ENCODE results near the gene MTARC2.

MTARC2 gene

DNA sequence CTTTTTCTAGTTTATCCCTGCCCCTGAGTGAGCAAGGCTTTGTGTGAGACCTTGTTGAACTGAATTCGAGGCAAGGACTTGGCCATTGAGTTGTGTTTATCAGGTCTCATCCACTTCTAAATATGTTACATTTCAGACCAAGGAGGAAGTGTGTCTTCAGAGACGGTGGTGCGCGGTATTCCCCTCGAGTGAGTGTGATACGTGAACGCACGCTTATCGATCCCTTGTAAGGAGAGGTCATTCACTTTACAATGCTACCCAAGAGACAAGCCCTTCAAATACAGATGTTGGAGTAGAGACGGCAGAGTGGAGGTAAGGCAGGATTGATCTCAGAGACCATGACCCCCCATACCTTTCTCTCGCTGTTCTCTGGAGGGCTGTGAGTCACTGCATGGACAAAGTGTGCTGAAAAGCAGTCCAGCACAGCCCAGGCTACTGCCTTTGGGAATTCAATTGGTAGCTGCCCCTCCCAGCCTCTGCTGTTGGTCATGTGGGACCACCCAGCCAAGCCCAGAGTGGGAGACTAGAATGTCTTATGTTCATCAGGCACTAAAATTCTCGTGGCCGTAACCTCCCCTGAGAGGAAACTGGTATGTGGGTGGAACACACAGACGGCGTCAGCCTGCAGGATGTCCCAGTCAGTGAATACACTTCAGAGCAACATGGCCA, 22.3 kb downstream of the MTARC2 start:
- no peak for DNase-seq

DNA sequence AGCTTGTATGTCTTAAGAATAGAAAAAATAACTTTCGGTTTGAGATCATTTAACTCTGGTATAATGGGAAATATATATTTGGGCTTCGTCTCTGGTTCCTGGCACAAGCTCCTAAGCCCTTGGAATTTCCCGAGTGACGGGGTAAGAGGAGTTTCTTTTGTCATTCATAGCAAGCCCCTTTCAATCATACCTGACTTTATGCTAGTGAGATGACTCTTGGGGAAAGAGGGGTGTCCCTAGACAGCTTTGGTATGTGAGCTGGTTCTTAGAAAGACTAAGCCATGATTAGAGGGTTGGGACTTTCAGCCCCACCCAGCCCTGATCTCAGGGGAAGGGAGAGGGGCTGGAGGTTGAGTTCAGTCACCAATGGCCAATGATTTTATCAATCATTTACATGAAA, 24.7 kb downstream of the MTARC2 start:
- no peak for DNase-seq

DNA sequence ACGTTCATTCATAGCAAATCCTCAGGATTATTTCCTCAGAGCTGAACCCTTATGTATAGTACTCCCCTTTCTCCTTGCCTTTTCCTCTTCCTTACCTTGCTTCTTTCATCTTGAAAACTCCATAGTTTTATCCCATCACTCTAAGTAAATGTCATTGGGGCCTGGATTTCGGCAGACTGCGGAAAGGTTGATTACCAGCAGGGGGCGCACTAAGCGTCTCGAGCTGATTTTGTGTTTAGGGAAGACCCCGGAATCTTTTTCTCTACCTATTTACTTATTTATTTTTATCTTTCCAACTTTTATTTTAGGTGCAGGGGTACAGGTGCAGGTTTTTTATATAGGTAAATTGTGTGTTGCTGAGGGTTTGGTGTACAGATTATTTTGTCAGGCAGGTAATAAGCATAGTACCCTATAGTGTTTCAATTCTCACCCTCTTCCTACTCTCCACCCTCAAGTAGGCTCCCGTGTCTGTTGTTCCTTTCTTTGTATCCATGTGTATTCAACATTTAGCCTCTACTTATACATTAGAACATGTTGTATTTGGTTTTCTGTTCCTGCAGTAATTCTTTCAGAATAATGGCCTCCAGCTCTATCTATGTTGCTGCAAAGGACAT, 27.2 kb downstream of the MTARC2 start:
- DNase-seq, result peak in 1 of 2 experiments; percentile 13

DNA sequence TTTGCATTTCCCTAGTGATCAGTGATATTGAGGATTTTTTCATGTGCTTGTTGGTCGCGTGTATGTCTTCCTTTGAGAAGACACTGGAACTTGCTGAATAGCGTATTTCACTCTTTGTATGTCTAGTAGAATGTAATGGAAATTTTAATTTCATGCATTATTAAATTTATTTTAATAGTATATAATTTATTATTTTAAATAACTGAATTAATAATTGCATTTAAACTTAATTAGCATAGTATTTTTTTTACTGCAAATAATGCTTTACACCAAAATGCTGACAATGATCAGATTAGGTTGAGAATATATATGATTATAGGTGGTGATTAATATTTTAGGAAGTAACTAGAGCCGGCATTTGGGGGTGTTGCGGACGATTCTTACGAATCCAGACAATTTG, 28.1 kb downstream of the MTARC2 start:
- DNase-seq, result no peak

DNA sequence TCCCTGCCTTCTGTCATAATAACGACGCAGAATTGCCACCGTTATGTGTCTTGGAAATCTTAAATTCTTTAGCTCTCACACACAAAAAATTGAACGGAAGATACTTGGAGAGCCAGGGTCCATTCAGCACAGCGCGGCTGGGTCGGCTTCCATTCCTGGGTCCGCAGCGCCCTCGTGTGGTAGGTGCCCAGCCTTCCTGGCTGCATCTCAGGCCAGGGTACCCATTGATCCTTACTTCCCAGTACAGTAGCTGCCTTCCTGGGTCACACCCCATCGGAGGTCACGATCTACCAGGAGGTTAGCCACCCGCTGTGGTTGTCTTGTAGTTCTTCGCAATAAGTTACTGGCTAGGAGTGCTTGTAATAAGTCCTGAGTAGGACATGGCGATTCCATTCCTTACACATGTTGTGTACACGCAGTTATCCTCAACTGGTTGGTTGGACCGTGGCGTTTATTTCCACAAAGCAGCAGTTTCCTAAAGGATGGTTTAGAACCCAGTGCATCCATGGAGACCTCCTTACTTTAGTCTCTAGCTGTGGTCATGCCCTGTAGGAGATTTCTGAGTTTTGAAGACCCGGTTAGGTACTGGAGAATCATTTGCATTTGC, 28.7 kb downstream of the MTARC2 start:
- DNase-seq, result peak; percentile 57 to 58

DNA sequence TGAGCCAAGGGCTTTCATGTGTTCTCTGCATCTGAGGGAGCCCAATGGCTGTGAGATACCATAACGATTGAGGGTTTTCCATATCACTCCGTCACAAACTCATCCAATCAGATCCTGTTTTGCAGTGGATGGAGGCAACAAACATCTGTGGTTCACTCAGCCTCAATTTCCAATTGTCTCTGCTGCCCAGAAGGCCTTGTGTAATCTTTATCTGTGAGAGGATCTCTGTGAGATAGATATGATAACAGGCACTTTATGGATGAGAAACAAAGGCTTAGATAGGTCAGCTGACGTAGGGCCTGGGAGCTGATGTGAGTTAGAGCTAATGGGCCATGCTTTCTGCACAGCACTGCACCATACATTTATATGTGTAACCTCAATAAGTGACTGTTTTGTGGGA, 35.3 kb downstream of the MTARC2 start:
- no peak for DNase-seq

DNA sequence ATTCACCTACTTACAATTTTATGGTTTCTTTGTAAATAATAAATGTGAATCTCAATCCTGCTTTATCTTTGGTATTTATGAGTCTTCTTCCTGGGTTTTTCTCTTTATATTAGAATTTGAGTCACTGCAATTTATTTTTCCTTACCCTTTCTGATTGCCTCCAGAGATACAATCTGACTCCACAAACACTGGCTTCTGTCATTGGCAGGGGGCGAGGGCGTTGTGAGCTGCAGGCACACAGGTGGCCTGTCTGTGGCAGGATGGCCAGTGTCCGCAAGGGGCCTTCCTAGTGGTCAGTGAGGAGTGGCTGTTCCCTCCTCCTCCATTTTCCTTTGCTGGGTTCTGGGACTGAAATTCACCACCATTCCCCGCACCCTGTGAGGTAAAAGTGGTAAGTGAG, 36.6 kb downstream of the MTARC2 start:
- DNase-seq, result no peak

DNA sequence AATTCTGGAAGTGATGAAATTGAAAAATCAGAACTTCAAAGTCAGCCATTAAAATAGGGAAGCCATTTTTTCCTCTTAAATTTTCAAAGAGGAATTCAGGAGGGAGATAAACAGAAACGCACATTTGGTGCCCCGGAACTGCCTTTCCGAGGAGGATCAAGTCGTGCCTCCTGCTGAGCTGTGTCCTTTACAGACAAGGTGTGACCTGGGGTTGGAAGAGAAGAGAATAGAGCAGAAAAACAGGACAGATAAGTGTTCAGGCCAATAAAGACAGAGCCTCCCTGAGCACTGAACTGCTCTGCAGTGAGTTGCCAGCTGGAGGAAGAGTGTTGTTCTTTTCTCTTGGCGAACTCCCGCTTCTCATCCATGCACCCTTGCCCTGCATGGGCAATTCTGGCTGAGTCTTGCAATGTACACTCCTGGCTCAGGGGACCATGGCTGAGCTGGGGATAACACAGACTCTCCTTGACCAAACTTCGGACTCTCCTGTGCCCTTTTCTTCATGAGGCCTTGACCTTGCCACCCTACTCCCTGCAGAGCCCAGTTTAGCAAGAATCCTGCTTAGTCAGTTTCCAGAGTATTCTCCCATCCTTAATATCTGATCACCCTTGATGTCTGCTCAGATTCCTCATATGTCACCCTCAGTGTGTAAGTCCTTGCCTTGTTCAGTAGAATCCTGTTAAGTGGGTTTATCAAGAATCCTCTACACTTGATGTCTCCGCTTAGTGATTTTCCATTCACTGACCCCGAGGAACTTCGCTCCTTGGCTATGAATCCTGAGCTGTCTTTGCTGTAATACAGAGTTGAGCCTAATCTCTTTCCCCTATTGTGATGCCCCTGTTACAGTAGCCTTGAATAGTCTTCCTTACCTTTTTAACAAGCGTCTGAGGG, 37.3 kb downstream of the MTARC2 start:
- no peak for DNase-seq

DNA sequence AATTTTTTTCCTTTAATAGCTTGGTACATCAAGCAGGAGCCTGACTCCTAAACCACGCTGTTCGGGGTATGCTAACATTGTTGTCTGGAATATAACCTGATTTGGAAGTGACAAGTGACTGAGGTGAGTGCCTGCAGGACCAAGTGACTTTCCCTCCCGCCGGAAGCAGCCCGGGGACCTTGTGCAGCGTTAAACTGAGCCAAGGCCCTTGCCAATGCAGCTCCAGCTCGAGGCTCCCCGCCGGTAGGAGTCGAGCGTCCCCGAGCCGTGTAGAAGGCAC, 37.9 kb downstream of the MTARC2 start:
- no peak for DNase-seq

DNA sequence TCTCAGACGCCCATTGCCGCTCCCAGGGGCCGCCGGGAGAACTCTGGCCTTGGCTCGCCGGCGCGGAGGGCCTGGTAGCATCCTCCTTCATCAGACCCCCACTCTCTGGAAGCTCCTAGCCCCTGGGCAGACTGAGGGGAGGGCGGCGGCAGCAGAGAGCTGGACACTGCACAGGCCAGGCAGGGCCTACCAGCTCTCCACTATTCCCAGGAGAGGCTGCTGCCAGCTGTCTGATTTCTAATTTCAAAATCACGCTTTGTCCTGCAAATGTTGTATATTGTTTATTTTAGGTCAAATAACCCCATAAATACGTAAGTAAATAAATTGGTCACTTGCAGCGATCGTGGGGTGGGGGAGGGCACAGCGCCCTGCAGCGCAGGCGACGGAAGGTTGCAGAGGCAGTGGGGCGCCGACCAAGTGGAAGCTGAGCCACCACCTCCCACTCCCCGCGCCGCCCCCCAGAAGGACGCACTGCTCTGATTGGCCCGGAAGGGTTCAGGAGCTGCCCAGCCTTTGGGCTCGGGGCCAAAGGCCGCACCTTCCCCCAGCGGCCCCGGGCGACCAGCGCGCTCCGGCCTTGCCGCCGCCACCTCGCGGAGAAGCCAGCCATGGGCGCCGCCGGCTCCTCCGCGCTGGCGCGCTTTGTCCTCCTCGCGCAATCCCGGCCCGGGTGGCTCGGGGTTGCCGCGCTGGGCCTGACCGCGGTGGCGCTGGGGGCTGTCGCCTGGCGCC, 38.4 kb downstream of the MTARC2 start, which contains the start of gene MTARC1:
Gene MTARC1, plus strand, starts transcription at position 577 of the 732 bp plus-strand sequence. Its CDS starts 32 bp downstream, at position 609.
- peak; percentile 74 to 88 for DNase-seq

DNA sequence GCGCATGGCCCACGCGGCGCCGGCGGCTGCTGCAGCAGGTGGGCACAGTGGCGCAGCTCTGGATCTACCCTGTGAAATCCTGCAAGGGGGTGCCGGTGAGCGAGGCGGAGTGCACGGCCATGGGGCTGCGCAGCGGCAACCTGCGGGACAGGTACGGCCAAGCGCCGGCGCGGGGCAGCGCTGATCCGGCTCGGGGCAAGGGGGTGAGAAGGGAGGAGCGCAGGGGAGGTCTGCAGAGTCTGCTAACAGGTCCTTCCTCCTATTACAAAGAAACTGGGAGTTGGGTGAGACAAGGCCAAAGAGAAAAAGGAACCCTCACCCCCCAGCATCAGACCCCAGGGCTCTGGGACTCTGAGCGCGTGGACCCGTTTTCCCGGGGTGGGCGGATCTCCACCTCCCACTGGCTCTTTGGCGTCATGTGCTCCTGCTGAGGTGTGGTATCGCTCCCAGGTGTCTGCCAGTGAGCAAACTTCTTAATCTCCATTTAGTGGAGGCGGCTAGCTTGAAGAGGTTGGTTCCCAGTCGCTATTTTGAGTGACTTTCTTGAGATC, 39.0 kb downstream of the MTARC2 start:
- DNase-seq, result peak; percentile 49 to 63

DNA sequence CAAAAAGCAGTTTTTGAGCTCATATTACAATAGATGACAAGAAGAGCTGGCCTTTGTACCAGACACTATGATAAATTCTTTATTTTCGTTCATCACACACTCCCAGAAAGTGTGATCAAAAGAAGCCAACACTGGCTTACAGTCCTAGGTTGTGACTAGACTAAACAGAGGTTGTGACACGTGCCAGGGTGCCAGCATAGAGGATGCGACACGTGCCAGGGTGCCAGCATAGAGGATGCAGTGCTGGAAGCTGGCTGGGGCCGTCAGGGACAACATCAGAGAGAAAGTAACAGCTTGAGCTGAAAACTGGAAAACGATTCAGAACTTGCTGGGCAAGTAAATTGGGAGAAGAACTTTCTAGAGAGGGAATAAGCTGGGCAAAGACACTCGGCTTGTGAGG, 40.8 kb downstream of the MTARC2 start:
- no peak for DNase-seq

DNA sequence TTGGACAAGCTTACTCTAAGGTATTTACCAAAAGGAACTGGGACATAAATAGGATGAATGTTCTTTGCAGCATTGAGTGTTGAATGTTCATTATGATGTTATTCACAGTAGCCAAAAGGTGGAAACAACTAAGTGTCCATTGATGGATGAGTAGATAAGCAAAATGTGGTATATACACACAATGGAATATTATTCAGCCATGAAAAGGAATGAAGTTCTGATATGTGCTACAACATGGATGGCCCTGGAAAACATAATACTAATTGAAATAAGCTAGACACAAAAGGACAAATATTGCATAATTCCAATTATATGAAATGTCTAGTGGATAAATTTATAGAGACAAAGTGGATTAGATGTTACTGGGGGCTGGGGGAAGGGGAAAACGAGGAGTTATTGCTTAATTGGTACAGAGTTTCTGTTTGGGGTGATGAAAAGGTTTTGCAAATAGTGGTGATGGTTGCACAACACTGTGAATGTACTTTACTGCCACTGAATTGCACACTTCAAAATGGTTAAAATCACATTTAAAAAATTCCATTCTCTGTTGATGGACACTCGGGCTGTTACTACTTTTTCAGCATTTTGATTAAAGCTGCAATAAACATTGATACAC, 41.5 kb downstream of the MTARC2 start:
- DNase-seq, result no peak

DNA sequence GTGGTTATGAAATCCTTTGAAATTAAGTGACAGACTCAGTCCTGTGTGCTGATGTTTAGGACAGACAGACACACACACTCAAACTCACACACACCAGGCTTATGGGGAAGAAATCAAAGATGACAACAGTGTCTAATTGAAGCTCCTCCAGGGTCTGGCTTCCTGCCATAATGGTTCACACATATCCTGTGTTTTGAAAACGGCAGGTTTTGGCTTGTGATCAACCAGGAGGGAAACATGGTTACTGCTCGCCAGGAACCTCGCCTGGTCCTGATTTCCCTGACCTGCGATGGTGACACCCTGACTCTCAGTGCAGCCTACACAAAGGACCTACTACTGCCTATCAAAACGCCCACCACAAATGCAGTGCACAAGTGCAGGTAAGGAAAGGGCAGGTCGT, 43.2 kb downstream of the MTARC2 start:
- peak in 1 of 2 experiments; percentile 25 for DNase-seq

DNA sequence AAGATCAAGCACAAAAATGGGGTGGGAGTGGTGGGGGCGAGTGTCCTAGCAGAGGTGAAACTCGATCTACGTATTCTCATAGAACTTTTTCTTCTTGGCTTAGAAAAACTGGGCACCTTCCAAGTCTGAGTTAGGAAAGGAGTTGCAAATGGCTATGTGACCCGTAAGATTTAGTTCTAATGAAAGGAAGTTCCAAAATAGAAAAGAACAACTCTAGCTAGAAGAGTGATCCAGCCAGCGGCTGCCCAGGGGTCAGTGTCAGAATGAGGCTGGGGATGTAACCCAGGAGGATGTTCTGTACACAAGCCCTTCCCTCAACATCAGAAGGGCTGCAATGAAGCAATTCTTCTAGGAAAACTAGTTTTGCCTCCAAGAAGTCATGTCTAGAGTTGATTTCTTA, 43.8 kb downstream of the MTARC2 start:
- DNase-seq, result no peak

DNA sequence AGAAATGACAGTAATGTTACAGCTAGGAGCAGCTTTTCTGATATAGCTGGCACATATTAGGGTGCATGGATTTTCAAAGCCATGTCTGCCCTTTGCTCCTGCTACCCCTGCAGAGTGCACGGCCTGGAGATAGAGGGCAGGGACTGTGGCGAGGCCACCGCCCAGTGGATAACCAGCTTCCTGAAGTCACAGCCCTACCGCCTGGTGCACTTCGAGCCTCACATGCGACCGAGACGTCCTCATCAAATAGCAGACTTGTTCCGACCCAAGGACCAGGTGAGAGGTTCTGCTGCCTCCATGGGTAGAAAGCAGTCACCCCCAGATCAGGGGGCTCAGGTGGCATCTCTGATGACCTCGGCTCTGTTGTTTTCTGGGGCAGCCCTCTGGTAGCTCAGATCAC, 48.4 kb downstream of the MTARC2 start:
- no peak for DNase-seq

DNA sequence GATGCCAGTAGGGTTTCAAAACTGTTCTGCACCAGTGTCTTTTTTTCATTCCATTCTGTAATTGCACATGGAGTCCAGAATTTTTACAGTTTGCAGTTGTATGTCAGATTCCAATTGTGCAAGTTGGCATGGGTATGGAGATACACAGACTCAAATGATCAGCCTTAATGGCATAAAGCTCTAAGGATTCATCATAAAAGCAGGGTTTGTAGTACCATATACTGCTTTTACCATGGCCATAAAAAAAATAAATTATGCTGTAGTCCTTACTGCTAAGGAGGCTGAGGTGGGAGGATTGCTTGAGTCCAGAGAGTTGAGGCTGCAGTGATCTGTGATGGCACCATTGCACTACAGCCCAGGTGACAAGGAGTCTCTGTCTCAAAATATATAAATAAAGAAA, 48.9 kb downstream of the MTARC2 start:
- DNase-seq, result no peak

DNA sequence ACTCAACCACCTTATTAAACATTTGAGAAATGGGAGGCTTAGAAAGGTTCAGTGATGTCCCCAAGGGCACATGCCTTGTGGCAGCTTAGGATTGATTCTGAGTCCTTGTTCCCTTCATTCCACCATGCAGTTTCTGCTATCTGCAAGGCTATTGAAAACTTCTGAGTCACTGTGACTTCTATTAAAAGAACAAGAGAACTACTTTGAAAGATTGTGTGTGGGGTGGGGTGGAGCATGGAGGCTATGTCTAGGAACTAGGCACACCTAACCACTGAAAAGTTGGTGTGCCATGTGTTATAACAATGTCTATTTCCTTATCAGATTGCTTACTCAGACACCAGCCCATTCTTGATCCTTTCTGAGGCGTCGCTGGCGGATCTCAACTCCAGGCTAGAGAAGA, 49.4 kb downstream of the MTARC2 start:
- no peak for DNase-seq

DNA sequence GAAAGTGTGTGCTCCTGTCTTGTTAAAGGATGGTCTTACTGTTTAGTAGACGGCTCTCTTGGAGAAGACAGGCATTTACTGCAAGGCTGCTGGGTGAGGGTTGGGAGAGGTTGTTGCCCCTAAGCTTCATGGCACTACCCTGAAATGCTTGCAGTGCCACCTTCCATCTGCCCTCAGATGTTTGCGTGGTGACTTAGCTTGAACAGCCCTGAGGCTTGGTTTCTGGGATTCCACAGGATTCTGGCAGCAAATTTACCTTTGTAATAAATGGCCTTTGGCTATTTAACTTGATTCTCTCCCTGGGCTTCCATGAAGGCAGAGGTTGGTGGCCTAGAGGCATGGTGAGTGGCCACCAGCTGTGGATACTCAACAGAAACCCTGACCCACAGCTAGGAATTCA, 50.2 kb downstream of the MTARC2 start:
- no peak for DNase-seq

DNA sequence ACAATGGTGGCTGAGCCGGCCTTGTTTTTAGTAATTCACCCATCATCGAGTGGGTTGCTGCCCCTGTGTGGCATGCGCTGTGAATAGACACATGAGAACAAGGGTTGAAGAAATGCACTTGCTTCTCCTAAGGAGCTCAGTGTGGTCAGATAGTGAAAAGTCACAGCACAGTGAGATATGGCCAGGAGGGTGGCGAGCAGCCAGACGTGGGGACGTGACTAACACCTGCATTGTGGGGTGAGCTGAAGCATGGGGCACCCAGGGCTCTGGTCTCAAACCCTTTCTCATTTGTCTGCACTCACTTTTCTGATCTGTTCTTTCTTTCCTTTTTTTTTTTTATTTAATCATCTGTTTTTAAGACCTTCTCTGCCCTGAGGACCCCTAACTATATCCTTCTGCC, 52.1 kb downstream of the MTARC2 start:
- DNase-seq, result no peak

DNA sequence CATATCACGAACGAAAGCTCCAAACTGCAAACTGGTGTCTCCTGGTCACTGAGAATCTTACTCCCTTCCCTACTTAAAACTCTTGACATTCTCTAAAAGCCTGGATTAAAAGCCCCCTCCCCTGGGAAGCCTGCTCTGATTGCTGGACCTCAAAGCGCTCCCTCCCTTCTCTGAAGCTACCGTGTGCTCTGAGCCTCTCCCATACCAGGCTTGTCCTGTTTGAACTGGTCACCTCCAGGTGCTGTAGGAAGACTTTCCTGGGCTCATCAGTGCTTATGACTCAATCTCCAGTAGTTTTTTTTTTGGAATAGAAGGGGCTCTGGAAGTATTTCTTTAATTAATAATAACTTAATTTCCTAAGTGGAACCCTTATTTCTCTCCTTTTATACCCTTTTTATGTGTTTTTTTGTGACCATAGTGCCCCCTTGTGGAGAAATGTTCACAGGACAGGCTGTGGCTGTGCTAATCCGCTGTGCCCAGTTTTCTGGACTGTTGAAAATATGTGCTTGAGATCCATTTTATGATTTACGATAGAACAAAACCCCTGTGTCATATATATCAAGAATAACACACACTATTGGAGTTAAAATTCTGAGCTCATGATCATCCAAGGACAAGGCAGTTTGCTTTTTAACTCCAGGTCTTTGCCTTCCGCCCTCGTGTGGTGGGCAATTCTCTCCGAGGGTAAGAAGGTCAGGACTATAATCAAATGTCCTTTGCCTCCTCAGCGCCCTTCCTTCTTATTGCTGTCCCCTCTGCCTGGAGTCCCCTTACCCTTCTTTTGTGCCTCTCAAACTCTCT, 55.5 kb downstream of the MTARC2 start:
- peak in 1 of 2 experiments; percentile 9 for DNase-seq
